Fibroblast of the conjunctiva (primary cell): Measurements from ENCODE around the gene MTURN.

Source experiments
- DNase-seq: peaks from one replicate; pipeline ENCODE4 v3.0.0-alpha.2; 2010; ENCODE audit warnings: low read depth

Gene MTURN

GRCh38 chr7:30136117-30136731, 1.4 kb downstream of the MTURN start:
- DNase-seq: no peak

- no peak for DNase-seq
Observed at GRCh38 chr7:30136743-30137485, 2.1 kb downstream of the MTURN start.

GRCh38 chr7:30139836-30140384, 5.1 kb downstream of the MTURN start:
- DNase-seq: no peak

- no peak for DNase-seq
Observed at GRCh38 chr7:30140456-30140855, 5.7 kb downstream of the MTURN start.

GRCh38 chr7:30142710-30143109, 7.9 kb downstream of the MTURN start:
- no peak for DNase-seq

- no peak for DNase-seq
Observed at GRCh38 chr7:30143748-30144251, 9.0 kb downstream of the MTURN start.

- no peak for DNase-seq
Observed at GRCh38 chr7:30144657-30145306, 10.0 kb downstream of the MTURN start.

GRCh38 chr7:30145426-30145970, 10.7 kb downstream of the MTURN start:
- no peak for DNase-seq

- no peak for DNase-seq
Observed at GRCh38 chr7:30146127-30146612, 11.4 kb downstream of the MTURN start.

- no peak for DNase-seq
Observed at GRCh38 chr7:30147223-30147622, 12.4 kb downstream of the MTURN start.

GRCh38 chr7:30147785-30148184, 13.0 kb downstream of the MTURN start:
- no peak for DNase-seq

GRCh38 chr7:30148426-30148825, 13.6 kb downstream of the MTURN start:
- DNase-seq: no peak

GRCh38 chr7:30148951-30149459, 14.2 kb downstream of the MTURN start:
- DNase-seq: no peak

- DNase-seq: no peak
Observed at GRCh38 chr7:30149640-30150272, 15.0 kb downstream of the MTURN start.

GRCh38 chr7:30150711-30151110, 15.9 kb downstream of the MTURN start:
- no peak for DNase-seq

- no peak for DNase-seq
Observed at GRCh38 chr7:30154111-30154587, 19.4 kb downstream of the MTURN start.

GRCh38 chr7:30155481-30155880, 20.7 kb downstream of the MTURN start:
- no peak for DNase-seq

GRCh38 chr7:30157204-30157603, 22.4 kb downstream of the MTURN start:
- no peak for DNase-seq

GRCh38 chr7:30159163-30159562, 24.4 kb downstream of the MTURN start:
- no peak for DNase-seq

GRCh38 chr7:30159698-30160143, 24.9 kb downstream of the MTURN start:
- DNase-seq: no peak

GRCh38 chr7:30160329-30160728, 25.5 kb downstream of the MTURN start:
- DNase-seq: no peak
